IMR-90 (cell line): ENCODE results near the gene DIAPH1. TPM values are rescaled to one million over a fixed set of nuclear protein-coding genes. Genes with fewer than 3 reads are reported as not detected.
A peak's percentile ranks its signal among the peaks of the same experiment; 100 is the strongest.

Experiments
- ATAC-seq: fragments of 200-7000 bp; cut with Tn5 transposase; 2 replicates; pipeline ENCODE4 v1.9.1; 2020; ENCODE audit warnings: low read depth, mild to moderate bottlenecking, moderate library complexity
- BruUV-seq: library from RNA; stranded (reverse); fragments of 400-500 nt; replicated peaks from 2 replicates; lab custom pipeline; 2021; lab: Mats Ljungman, UMichigan
- CTCF ChIA-PET: fragments of 300-600 bp; formaldehyde crosslinking; extraction: SDS; loops from one replicate; lab custom pipeline; 2021; ENCODE audit warnings: antibody characterized with exemption; lab: Yijun Ruan, JAX
- POLR2A ChIA-PET: fragments of 300-600 bp; sonication (Branson Sonifier 250); formaldehyde crosslinking; loops from one replicate; lab custom pipeline; 2022; ENCODE audit warnings: antibody characterized with exemption; ENCODE audit not compliant: unreplicated experiment; lab: Charles Lee
- DNase-seq: peaks from one replicate; pipeline ENCODE4 v3.0.0; 2013
- H2AFZ ChIP-seq: replicated peaks from 2 replicates; pipeline ENCODE3; 2013; ENCODE audit warnings: low read length, mild to moderate bottlenecking; ENCODE audit not compliant: poor library complexity
- H2AK5ac ChIP-seq: 2 replicates; pipeline ENCODE4 v1.6.1; 2013; ENCODE audit warnings: low read depth, low read length, inconsistent platforms
- H2AK9ac ChIP-seq: replicated peaks from 2 replicates; pipeline ENCODE3; 2013; ENCODE audit warnings: mild to moderate bottlenecking, low read depth, low read length, moderate library complexity; ENCODE audit not compliant: poor library complexity
- H2BK120ac ChIP-seq: 2 replicates; pipeline ENCODE4 v1.6.1; 2013; ENCODE audit warnings: low read depth, low read length, inconsistent platforms
- H2BK15ac ChIP-seq: 3 replicates; pipeline ENCODE4 v1.6.1; 2013; ENCODE audit warnings: low read depth, low read length, inconsistent platforms
- H2BK20ac ChIP-seq: 2 replicates; pipeline ENCODE4 v1.6.1; 2013; ENCODE audit warnings: low read depth, mild to moderate bottlenecking, inconsistent platforms, low read length, moderate library complexity
- H2BK5ac ChIP-seq: 2 replicates; pipeline ENCODE4 v1.6.1; 2013; ENCODE audit warnings: mild to moderate bottlenecking, low read depth, low read length, inconsistent platforms; ENCODE audit not compliant: poor library complexity, severe bottlenecking
- H3K14ac ChIP-seq: replicated peaks from 2 replicates; pipeline ENCODE4 v1.6.1; 2013; ENCODE audit warnings: low read depth, low read length, inconsistent platforms
- H3K18ac ChIP-seq: 2 replicates; pipeline ENCODE4 v1.6.1; 2013; ENCODE audit warnings: low read depth, low read length, control low read depth
- H3K23ac ChIP-seq: 2 replicates; pipeline ENCODE4 v1.6.1; 2013; ENCODE audit warnings: low read depth, low read length, inconsistent platforms
- H3K27ac ChIP-seq: 2 replicates; pipeline ENCODE4 v1.5.1; 2013; ENCODE audit warnings: mild to moderate bottlenecking, control low read depth, low read length; ENCODE audit not compliant: insufficient read depth
- H3K27me3 ChIP-seq: 2 replicates; pipeline ENCODE4 v1.6.1; 2013; ENCODE audit warnings: low read length; ENCODE audit not compliant: control insufficient read depth, insufficient read depth
- H3K36me3 ChIP-seq: 2 replicates; pipeline ENCODE4 v1.6.1; 2013; ENCODE audit warnings: low read length, mixed read lengths; ENCODE audit not compliant: control insufficient read depth, insufficient read depth
- H3K4ac ChIP-seq: 2 replicates; pipeline ENCODE4 v1.6.1; 2013; ENCODE audit warnings: low read depth, low read length, inconsistent platforms
- H3K4me1 ChIP-seq: 2 replicates; pipeline ENCODE4 v1.6.1; 2013; ENCODE audit warnings: low read length, mixed read lengths; ENCODE audit not compliant: control insufficient read depth, insufficient read depth
- H3K4me2 ChIP-seq: 2 replicates; pipeline ENCODE4 v1.6.1; 2013; ENCODE audit warnings: low read depth, mild to moderate bottlenecking, control low read depth, low read length, moderate library complexity
- H3K4me3 ChIP-seq: 2 replicates; pipeline ENCODE4 v1.5.1; 2013; ENCODE audit warnings: low read depth, mild to moderate bottlenecking, control low read depth, low read length, moderate library complexity; ENCODE audit not compliant: insufficient read depth
- H3K56ac ChIP-seq: 2 replicates; pipeline ENCODE4 v1.6.1; 2013; ENCODE audit warnings: low read length, inconsistent platforms; ENCODE audit not compliant: insufficient read depth; ENCODE audit errors: extremely low read depth
- H3K79me1 ChIP-seq, 2 experiments: 2 replicates each; pipeline ENCODE4 v1.6.1; 2013; ENCODE audit warnings: low read length in 2 of 2, inconsistent platforms in 1 of 2, low read depth in 1 of 2
- H3K9ac ChIP-seq: 2 replicates; pipeline ENCODE4 v1.6.1; 2013; ENCODE audit warnings: low read depth, low read length, control low read depth
- H3K9me1 ChIP-seq: 2 replicates; pipeline ENCODE4 v1.6.1; 2013; ENCODE audit warnings: low read length, inconsistent platforms; ENCODE audit not compliant: insufficient read depth
- H3K9me3 ChIP-seq: 2 replicates; pipeline ENCODE4 v1.6.1; 2013; ENCODE audit warnings: low read length; ENCODE audit not compliant: control insufficient read depth, insufficient read depth
- H4K20me1 ChIP-seq: 2 replicates; pipeline ENCODE4 v1.6.1; 2013; ENCODE audit warnings: low read length, inconsistent platforms; ENCODE audit not compliant: insufficient read depth
- H4K5ac ChIP-seq: 2 replicates; pipeline ENCODE4 v1.6.1; 2013; ENCODE audit warnings: mild to moderate bottlenecking, low read depth, low read length, control low read depth
- H4K8ac ChIP-seq, 2 experiments: 2 replicates each; pipeline ENCODE4 v1.6.1; 2013; ENCODE audit warnings: low read depth in 2 of 2, low read length in 2 of 2, control low read depth in 1 of 2, inconsistent platforms in 1 of 2
- H4K91ac ChIP-seq: 2 replicates; pipeline ENCODE4 v1.6.1; 2013; ENCODE audit warnings: low read depth, low read length, inconsistent platforms; ENCODE audit not compliant: insufficient read depth
- CHD1 ChIP-seq: IDR thresholded peaks from 2 replicates; pipeline ENCODE4 v1.6.1; 2012; ENCODE audit warnings: low read depth, low read length, improper control_type of control experiment
- MAZ ChIP-seq: IDR thresholded peaks from 2 replicates; pipeline ENCODE4 v1.6.1; 2012; ENCODE audit warnings: low read depth, mild to moderate bottlenecking, low read length, improper control_type of control experiment, moderate library complexity, borderline replicate concordance
- RFX5 ChIP-seq: IDR thresholded peaks from 2 replicates; pipeline ENCODE4 v1.8.0; 2012; ENCODE audit warnings: low read depth, mild to moderate bottlenecking, low read length, moderate library complexity
- WGBS, 2 experiments: methylation state at CpG; one replicate each; pipeline versions ENCODE4 v1.1.5 to v1.1.7; 2013; ENCODE audit warnings: missing lambda C conversion rate in 2 of 2; ENCODE audit not compliant: insufficient read length in 1 of 2; ENCODE audit errors: extremely low coverage in 2 of 2; 5-methylcytosine and 5-hydroxymethylcytosine counted together
- dilution Hi-C: fragments of 300-500 bp; cut with HindIII; formaldehyde crosslinking; loops from one replicate; pipeline ENCODE4 v1.14.3; 2018; ENCODE audit warnings: low sequenced_read_pairs; ENCODE audit not compliant: unreplicated experiment
- in situ Hi-C: fragments of 300-500 bp; cut with MboI; formaldehyde crosslinking; loops from 3 replicates; pipeline ENCODE4 v1.14.3; 2019; ENCODE audit warnings: low sequenced_read_pairs, inconsistent platforms, mixed read lengths
- intact Hi-C: fragments of 100-400 bp; cut with micrococcal nuclease; formaldehyde crosslinking; loops from 2 replicates; pipeline ENCODE4 v1.10.0; 2022
- polyA plus RNA-seq, 3 experiments: library from polyadenylated mRNA; depleted of rRNA; stranded (reverse); fragments of >200 nt; gene quantifications; 2 replicates each; pipeline ENCODE4 v1.2.3, GENCODE V29; 2012; ENCODE audit warnings: low replicate concordance in 1 of 3
- total RNA-seq: library from RNA; depleted of rRNA; stranded (reverse); fragments of >200 nt; gene quantifications from 2 replicates; pipeline ENCODE4 v1.2.3, GENCODE V29; 2012
- TF ChIP-seq, protein P1 (sequence below): fragments of 150-350 bp; IDR thresholded peaks from 2 replicates; pipeline ENCODE4 v1.6.1; 2016; ENCODE audit warnings: low read depth, mild to moderate bottlenecking, low read length, moderate library complexity, borderline replicate concordance
- TF ChIP-seq, protein P2 (sequence below): conservative IDR thresholded peaks from 2 replicates; pipeline ENCODE4 v1.5.1; 2012; ENCODE audit warnings: mild to moderate bottlenecking, low read depth, low read length, improper control_type of control experiment

DIAPH1 gene
- total and polyA plus RNA-seq, 2 of the 4 experiments (the other 2 are of a cell fraction): 12.0 to 37.4 TPM

DNA sequence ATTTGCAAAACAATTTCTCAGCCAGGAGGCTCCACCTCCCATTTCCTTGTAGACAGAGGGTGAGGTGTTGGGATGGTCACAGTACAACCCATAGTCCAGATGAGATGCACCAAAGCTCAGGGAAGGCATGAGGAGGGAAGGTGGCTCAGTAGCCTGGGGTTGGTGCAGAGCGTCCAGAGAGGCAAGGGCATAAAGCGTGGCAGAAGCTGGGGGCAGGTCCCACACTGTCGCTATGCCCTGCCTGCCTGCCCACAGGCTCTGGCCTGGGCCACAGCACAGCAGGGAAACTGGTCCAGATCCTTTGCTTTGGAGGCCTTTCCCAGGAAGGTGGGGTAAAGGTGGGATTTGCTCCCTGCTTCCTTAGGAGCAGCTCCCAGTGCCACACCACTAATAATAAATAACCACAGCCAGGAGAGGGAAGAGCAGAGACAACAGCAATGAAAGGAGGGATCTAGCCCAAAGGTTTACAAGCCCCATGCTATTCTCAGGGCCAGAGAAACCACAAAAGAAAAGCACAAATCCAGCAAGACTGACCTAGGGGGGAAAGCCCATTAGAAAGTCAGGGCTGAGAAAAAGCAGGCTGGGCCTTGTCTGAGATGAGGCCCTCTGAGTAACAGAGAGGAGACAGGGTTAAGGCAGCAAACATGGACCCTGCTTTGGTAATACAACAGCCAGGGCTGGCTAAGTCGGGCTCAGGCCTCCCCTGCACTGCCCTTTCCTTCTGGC lies 102.7 kb downstream of the DIAPH1 start (continued):
- TF ChIP-seq, protein P1, sequence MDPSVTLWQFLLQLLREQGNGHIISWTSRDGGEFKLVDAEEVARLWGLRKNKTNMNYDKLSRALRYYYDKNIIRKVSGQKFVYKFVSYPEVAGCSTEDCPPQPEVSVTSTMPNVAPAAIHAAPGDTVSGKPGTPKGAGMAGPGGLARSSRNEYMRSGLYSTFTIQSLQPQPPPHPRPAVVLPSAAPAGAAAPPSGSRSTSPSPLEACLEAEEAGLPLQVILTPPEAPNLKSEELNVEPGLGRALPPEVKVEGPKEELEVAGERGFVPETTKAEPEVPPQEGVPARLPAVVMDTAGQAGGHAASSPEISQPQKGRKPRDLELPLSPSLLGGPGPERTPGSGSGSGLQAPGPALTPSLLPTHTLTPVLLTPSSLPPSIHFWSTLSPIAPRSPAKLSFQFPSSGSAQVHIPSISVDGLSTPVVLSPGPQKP: no peak
- no peak for TF ChIP-seq CHD1

DNA sequence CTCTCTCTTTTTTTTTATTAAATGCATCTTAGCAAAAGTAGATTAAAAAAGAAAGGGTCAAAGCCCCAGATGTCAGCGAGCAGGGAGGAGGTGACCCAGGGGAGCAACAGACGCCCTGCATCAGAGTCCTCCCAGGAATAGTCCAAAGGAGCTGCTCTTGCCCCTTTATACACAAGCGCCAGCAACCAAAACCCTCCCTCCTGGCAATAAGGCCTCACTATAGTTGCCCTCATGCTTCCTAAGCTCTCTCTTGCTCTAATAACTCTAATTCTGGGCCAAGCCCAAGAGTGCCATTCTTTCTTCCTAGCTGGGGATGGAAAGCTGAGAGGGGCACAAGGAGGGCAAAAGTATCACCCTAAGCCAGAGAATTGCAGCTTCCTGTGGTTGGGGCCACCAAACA lies 103.7 kb downstream of the DIAPH1 start:
- Histone ChIP-seq H3K4me2 (no peak overlapping the region), H3K4me1 (peaks cover 54% of the 10 kb centered on the region), H2BK120ac (peak overlapping the region; percentile 86; the same call in 1 of the 2 replicates), H3K14ac (peak overlapping the region; percentile 92), H3K79me1 (peaks cover 12 to 64% of the 10 kb centered on the region in 2 experiments), H2AFZ (no peak overlapping the region), H3K27me3 (no peaks in the 10 kb centered on the region), H3K23ac (peak overlapping the region; percentile 3; the same call in 1 of the 2 replicates), H4K20me1 (no peaks in the 10 kb centered on the region), H3K36me3 (peaks cover 21% of the 10 kb centered on the region), H2AK5ac (peak overlapping the region; percentile 40; the same call in 1 of the 2 replicates), H4K8ac (peak overlapping the region in 1 of 2 experiments; percentile 81; a peak in 1 of 4 replicates), H2BK15ac (peak overlapping the region; percentile 46; the same call in 1 of the 3 replicates), H4K5ac (peak overlapping the region; percentile 36; the same call in 1 of the 2 replicates), H3K56ac (no peak overlapping the region), H3K4ac (peak overlapping the region; percentile 96), H3K9me3 (no peaks in the 10 kb centered on the region), H3K27ac (peak overlapping the region; percentile 26; the same call in 1 of the 2 replicates), H2BK5ac (no peak overlapping the region), H2AK9ac (peak overlapping the region; percentile 25), H3K18ac (peak overlapping the region; percentile 11; the same call in 1 of the 2 replicates), H3K4me3 (no peak overlapping the region), H3K9ac (no peak overlapping the region), H4K91ac (peak overlapping the region; percentile 32; the same call in 1 of the 2 replicates), H3K9me1 (peaks cover 38% of the 10 kb centered on the region), H2BK20ac (no peak overlapping the region)
- TF ChIP-seq RFX5 (no peak), MAZ (no peak)
- TF ChIP-seq, protein P2, sequence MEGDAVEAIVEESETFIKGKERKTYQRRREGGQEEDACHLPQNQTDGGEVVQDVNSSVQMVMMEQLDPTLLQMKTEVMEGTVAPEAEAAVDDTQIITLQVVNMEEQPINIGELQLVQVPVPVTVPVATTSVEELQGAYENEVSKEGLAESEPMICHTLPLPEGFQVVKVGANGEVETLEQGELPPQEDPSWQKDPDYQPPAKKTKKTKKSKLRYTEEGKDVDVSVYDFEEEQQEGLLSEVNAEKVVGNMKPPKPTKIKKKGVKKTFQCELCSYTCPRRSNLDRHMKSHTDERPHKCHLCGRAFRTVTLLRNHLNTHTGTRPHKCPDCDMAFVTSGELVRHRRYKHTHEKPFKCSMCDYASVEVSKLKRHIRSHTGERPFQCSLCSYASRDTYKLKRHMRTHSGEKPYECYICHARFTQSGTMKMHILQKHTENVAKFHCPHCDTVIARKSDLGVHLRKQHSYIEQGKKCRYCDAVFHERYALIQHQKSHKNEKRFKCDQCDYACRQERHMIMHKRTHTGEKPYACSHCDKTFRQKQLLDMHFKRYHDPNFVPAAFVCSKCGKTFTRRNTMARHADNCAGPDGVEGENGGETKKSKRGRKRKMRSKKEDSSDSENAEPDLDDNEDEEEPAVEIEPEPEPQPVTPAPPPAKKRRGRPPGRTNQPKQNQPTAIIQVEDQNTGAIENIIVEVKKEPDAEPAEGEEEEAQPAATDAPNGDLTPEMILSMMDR: no peak
- TSS peak; percentile 86 for BruUV-seq
- POLR2A ChIA-PET: interaction anchor here (0.5 kb wide), 1 partner anchor 475 kb away, joined by 5 read pairs; no protein-coding TSS in a partner anchor
- dilution Hi-C loops: no loop called here
- intact Hi-C loops: no loop called here
- ATAC-seq: no peak
- in situ Hi-C loops: no loop called here
- no peak for DNase-seq
- CTCF ChIA-PET: interaction anchor here (1.6 kb wide), 1 partner anchor 40 kb away, joined by 6 read pairs; the partner anchor contains the start of gene PCDHGC3
- 80% methylated on average over 1 of the region's 3 CpGs; no CpG with 5 or more reads in 1 of the 2 experiments for WGBS, 2 experiments
